GM12875 (cell line): ENCODE data around the gene FAM200C.

ENCODE experiments used
- H3K4me3 ChIP-seq: one replicate; pipeline ENCODE4 v1.5.1; 2011; ENCODE audit warnings: low read depth, low read length, control low read depth
- TF ChIP-seq, protein P1 (sequence below): IDR thresholded peaks from 2 replicates; pipeline ENCODE4 v1.5.1; 2011; ENCODE audit warnings: low read depth, mild to moderate bottlenecking, control low read depth, inconsistent platforms, low read length, moderate library complexity, borderline replicate concordance; ENCODE audit not compliant: insufficient read depth

Gene FAM200C

GRCh38 chr5:160435532-160435931 is 35.7 kb upstream of the FAM200C start:
- no peak overlapping the region for H3K4me3 ChIP-seq
- TF ChIP-seq, protein P1, sequence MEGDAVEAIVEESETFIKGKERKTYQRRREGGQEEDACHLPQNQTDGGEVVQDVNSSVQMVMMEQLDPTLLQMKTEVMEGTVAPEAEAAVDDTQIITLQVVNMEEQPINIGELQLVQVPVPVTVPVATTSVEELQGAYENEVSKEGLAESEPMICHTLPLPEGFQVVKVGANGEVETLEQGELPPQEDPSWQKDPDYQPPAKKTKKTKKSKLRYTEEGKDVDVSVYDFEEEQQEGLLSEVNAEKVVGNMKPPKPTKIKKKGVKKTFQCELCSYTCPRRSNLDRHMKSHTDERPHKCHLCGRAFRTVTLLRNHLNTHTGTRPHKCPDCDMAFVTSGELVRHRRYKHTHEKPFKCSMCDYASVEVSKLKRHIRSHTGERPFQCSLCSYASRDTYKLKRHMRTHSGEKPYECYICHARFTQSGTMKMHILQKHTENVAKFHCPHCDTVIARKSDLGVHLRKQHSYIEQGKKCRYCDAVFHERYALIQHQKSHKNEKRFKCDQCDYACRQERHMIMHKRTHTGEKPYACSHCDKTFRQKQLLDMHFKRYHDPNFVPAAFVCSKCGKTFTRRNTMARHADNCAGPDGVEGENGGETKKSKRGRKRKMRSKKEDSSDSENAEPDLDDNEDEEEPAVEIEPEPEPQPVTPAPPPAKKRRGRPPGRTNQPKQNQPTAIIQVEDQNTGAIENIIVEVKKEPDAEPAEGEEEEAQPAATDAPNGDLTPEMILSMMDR: no peak

- H3K4me3 ChIP-seq: no peak overlapping the region
- TF ChIP-seq, protein P1: no peak
These were observed 34.2 kb upstream of the FAM200C start for GRCh38 chr5:160434022-160434531.

DNA sequence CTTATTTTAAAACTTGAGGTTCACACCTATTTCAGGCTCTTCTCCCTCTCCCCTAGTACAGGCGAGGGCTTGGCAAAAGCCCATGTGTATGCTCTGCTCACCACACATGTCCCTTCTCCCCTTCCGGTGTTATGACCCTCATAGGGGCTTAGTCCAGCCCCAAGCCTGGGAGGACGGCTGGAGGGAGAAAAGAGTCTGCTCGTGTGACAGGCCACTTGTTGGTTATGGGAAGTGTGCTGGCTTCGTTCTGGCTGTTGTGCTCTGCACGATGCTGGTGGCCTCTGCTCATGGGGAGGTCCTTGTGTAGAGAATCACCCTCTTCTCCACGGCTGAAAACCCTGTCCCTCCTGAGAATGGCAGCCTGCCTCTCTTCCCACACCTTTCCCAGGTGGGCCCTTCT is 32.9 kb upstream of the FAM200C start:
- TF ChIP-seq, protein P1: no peak
- H3K4me3 ChIP-seq: no peak overlapping the region

DNA sequence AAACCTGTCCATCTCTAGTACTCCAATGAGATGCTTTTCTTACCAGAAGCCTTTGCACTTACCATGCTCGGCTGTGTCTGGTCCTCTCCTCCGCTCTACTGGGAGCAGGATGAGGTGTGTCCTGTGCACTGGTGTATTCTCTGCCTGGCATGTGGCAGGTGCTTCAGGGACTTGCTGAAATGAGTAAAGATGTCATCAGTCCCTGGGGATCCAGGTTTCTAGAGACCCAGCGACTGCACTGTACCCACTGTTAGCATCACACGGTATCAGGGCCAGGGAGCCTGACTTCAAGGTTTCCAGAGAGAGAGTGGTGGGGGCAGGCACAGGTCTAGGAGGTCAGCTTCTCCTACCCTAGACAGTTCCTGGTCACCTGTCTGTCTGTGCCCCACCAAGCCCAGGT is 32.3 kb upstream of the FAM200C start:
- TF ChIP-seq, protein P1: no peak
- H3K4me3 ChIP-seq: no peak overlapping the region

GRCh38 chr5:160427607-160428006 is 27.8 kb upstream of the FAM200C start:
- H3K4me3 ChIP-seq: no peak overlapping the region

GRCh38 chr5:160423099-160423498 is 23.2 kb upstream of the FAM200C start:
- H3K4me3 ChIP-seq: peak overlapping the region; percentile 81
- TF ChIP-seq, protein P1: no peak

More at GRCh38 chr5:160427607-160428006, 27.8 kb upstream of the FAM200C start:
- TF ChIP-seq, protein P1: no peak

GRCh38 chr5:160421625-160422258 is 21.9 kb upstream of the FAM200C start, which contains the start of gene PTTG1:
Gene PTTG1 (plus strand): TSS chr5:160421855. CDS start chr5:160422313, 458 bp downstream.
- TF ChIP-seq, protein P1: no peak
- peak within 1 kb of the TSS; percentile 81 for H3K4me3 ChIP-seq
